IMR-90 (cell line): ENCODE data around the gene NUTM1. TPM values are rescaled to one million over a fixed set of nuclear protein-coding genes. Genes with fewer than 3 reads are reported as not detected.

Experiments used
- ATAC-seq: fragments of 200-7000 bp; cut with Tn5 transposase; 2 replicates; pipeline ENCODE4 v1.9.1; 2020; ENCODE audit warnings: low read depth, mild to moderate bottlenecking, moderate library complexity
- BruUV-seq: library from RNA; stranded (reverse); fragments of 400-500 nt; replicated peaks from 2 replicates; lab custom pipeline; 2021; lab: Mats Ljungman, UMichigan
- CTCF ChIA-PET: fragments of 300-600 bp; formaldehyde crosslinking; extraction: SDS; loops from one replicate; lab custom pipeline; 2021; ENCODE audit warnings: antibody characterized with exemption; lab: Yijun Ruan, JAX
- POLR2A ChIA-PET: fragments of 300-600 bp; sonication (Branson Sonifier 250); formaldehyde crosslinking; loops from one replicate; lab custom pipeline; 2022; ENCODE audit warnings: antibody characterized with exemption; ENCODE audit not compliant: unreplicated experiment; lab: Charles Lee
- DNase-seq: peaks from one replicate; pipeline ENCODE4 v3.0.0; 2013
- H2AFZ ChIP-seq: replicated peaks from 2 replicates; pipeline ENCODE3; 2013; ENCODE audit warnings: low read length, mild to moderate bottlenecking; ENCODE audit not compliant: poor library complexity
- H2AK5ac ChIP-seq: 2 replicates; pipeline ENCODE4 v1.6.1; 2013; ENCODE audit warnings: low read depth, low read length, inconsistent platforms
- H2AK9ac ChIP-seq: replicated peaks from 2 replicates; pipeline ENCODE3; 2013; ENCODE audit warnings: mild to moderate bottlenecking, low read depth, low read length, moderate library complexity; ENCODE audit not compliant: poor library complexity
- H2BK120ac ChIP-seq: 2 replicates; pipeline ENCODE4 v1.6.1; 2013; ENCODE audit warnings: low read depth, low read length, inconsistent platforms
- H2BK15ac ChIP-seq: 3 replicates; pipeline ENCODE4 v1.6.1; 2013; ENCODE audit warnings: low read depth, low read length, inconsistent platforms
- H2BK20ac ChIP-seq: 2 replicates; pipeline ENCODE4 v1.6.1; 2013; ENCODE audit warnings: low read depth, mild to moderate bottlenecking, inconsistent platforms, low read length, moderate library complexity
- H2BK5ac ChIP-seq: 2 replicates; pipeline ENCODE4 v1.6.1; 2013; ENCODE audit warnings: mild to moderate bottlenecking, low read depth, low read length, inconsistent platforms; ENCODE audit not compliant: poor library complexity, severe bottlenecking
- H3K14ac ChIP-seq: replicated peaks from 2 replicates; pipeline ENCODE4 v1.6.1; 2013; ENCODE audit warnings: low read depth, low read length, inconsistent platforms
- H3K18ac ChIP-seq: 2 replicates; pipeline ENCODE4 v1.6.1; 2013; ENCODE audit warnings: low read depth, low read length, control low read depth
- H3K23ac ChIP-seq: 2 replicates; pipeline ENCODE4 v1.6.1; 2013; ENCODE audit warnings: low read depth, low read length, inconsistent platforms
- H3K27ac ChIP-seq: 2 replicates; pipeline ENCODE4 v1.5.1; 2013; ENCODE audit warnings: mild to moderate bottlenecking, control low read depth, low read length; ENCODE audit not compliant: insufficient read depth
- H3K27me3 ChIP-seq: 2 replicates; pipeline ENCODE4 v1.6.1; 2013; ENCODE audit warnings: low read length; ENCODE audit not compliant: control insufficient read depth, insufficient read depth
- H3K36me3 ChIP-seq: 2 replicates; pipeline ENCODE4 v1.6.1; 2013; ENCODE audit warnings: low read length, mixed read lengths; ENCODE audit not compliant: control insufficient read depth, insufficient read depth
- H3K4ac ChIP-seq: 2 replicates; pipeline ENCODE4 v1.6.1; 2013; ENCODE audit warnings: low read depth, low read length, inconsistent platforms
- H3K4me1 ChIP-seq: 2 replicates; pipeline ENCODE4 v1.6.1; 2013; ENCODE audit warnings: low read length, mixed read lengths; ENCODE audit not compliant: control insufficient read depth, insufficient read depth
- H3K4me2 ChIP-seq: 2 replicates; pipeline ENCODE4 v1.6.1; 2013; ENCODE audit warnings: low read depth, mild to moderate bottlenecking, control low read depth, low read length, moderate library complexity
- H3K4me3 ChIP-seq: 2 replicates; pipeline ENCODE4 v1.5.1; 2013; ENCODE audit warnings: low read depth, mild to moderate bottlenecking, control low read depth, low read length, moderate library complexity; ENCODE audit not compliant: insufficient read depth
- H3K56ac ChIP-seq: 2 replicates; pipeline ENCODE4 v1.6.1; 2013; ENCODE audit warnings: low read length, inconsistent platforms; ENCODE audit not compliant: insufficient read depth; ENCODE audit errors: extremely low read depth
- H3K79me1 ChIP-seq, 2 experiments: 2 replicates each; pipeline ENCODE4 v1.6.1; 2013; ENCODE audit warnings: low read length in 2 of 2, inconsistent platforms in 1 of 2, low read depth in 1 of 2
- H3K9ac ChIP-seq: 2 replicates; pipeline ENCODE4 v1.6.1; 2013; ENCODE audit warnings: low read depth, low read length, control low read depth
- H3K9me1 ChIP-seq: 2 replicates; pipeline ENCODE4 v1.6.1; 2013; ENCODE audit warnings: low read length, inconsistent platforms; ENCODE audit not compliant: insufficient read depth
- H3K9me3 ChIP-seq: 2 replicates; pipeline ENCODE4 v1.6.1; 2013; ENCODE audit warnings: low read length; ENCODE audit not compliant: control insufficient read depth, insufficient read depth
- H4K20me1 ChIP-seq: 2 replicates; pipeline ENCODE4 v1.6.1; 2013; ENCODE audit warnings: low read length, inconsistent platforms; ENCODE audit not compliant: insufficient read depth
- H4K5ac ChIP-seq: 2 replicates; pipeline ENCODE4 v1.6.1; 2013; ENCODE audit warnings: mild to moderate bottlenecking, low read depth, low read length, control low read depth
- H4K8ac ChIP-seq, 2 experiments: 2 replicates each; pipeline ENCODE4 v1.6.1; 2013; ENCODE audit warnings: low read depth in 2 of 2, low read length in 2 of 2, control low read depth in 1 of 2, inconsistent platforms in 1 of 2
- H4K91ac ChIP-seq: 2 replicates; pipeline ENCODE4 v1.6.1; 2013; ENCODE audit warnings: low read depth, low read length, inconsistent platforms; ENCODE audit not compliant: insufficient read depth
- CEBPB ChIP-seq: IDR thresholded peaks from 2 replicates; pipeline ENCODE4 v1.6.1; 2012; ENCODE audit warnings: low read depth, low read length, improper control_type of control experiment
- MAZ ChIP-seq: IDR thresholded peaks from 2 replicates; pipeline ENCODE4 v1.6.1; 2012; ENCODE audit warnings: low read depth, mild to moderate bottlenecking, low read length, improper control_type of control experiment, moderate library complexity, borderline replicate concordance
- NFE2L2 ChIP-seq: fragments of 150-350 bp; IDR thresholded peaks from 2 replicates; pipeline ENCODE4 v1.6.1; 2016; ENCODE audit warnings: low read depth, mild to moderate bottlenecking, low read length
- POLR2A ChIP-seq: IDR thresholded peaks from 2 replicates; pipeline ENCODE4 v1.6.1; 2012; ENCODE audit warnings: mild to moderate bottlenecking, low read depth, low read length
- RCOR1 ChIP-seq: IDR thresholded peaks from 2 replicates; pipeline ENCODE4 v1.6.1; 2012; ENCODE audit warnings: mild to moderate bottlenecking, low read length, improper control_type of control experiment; ENCODE audit not compliant: insufficient replicate concordance
- RFX5 ChIP-seq: IDR thresholded peaks from 2 replicates; pipeline ENCODE4 v1.8.0; 2012; ENCODE audit warnings: low read depth, mild to moderate bottlenecking, low read length, moderate library complexity
- WGBS, 2 experiments: methylation state at CpG; one replicate each; pipeline versions ENCODE4 v1.1.5 to v1.1.7; 2013; ENCODE audit warnings: missing lambda C conversion rate in 2 of 2; ENCODE audit not compliant: insufficient read length in 1 of 2; ENCODE audit errors: extremely low coverage in 2 of 2; 5-methylcytosine and 5-hydroxymethylcytosine counted together
- dilution Hi-C: fragments of 300-500 bp; cut with HindIII; formaldehyde crosslinking; loops from one replicate; pipeline ENCODE4 v1.14.3; 2018; ENCODE audit warnings: low sequenced_read_pairs; ENCODE audit not compliant: unreplicated experiment
- in situ Hi-C: fragments of 300-500 bp; cut with MboI; formaldehyde crosslinking; loops from 3 replicates; pipeline ENCODE4 v1.14.3; 2019; ENCODE audit warnings: low sequenced_read_pairs, inconsistent platforms, mixed read lengths
- intact Hi-C: fragments of 100-400 bp; cut with micrococcal nuclease; formaldehyde crosslinking; loops from 2 replicates; pipeline ENCODE4 v1.10.0; 2022
- polyA plus RNA-seq, 3 experiments: library from polyadenylated mRNA; depleted of rRNA; stranded (reverse); fragments of >200 nt; gene quantifications; 2 replicates each; pipeline ENCODE4 v1.2.3, GENCODE V29; 2012; ENCODE audit warnings: low replicate concordance in 1 of 3
- total RNA-seq: library from RNA; depleted of rRNA; stranded (reverse); fragments of >200 nt; gene quantifications from 2 replicates; pipeline ENCODE4 v1.2.3, GENCODE V29; 2012

Gene NUTM1
- total and polyA plus RNA-seq, 2 of the 4 experiments (the other 2 are of a cell fraction): not detected

- TF ChIP-seq CEBPB (no peak), POLR2A (no peak), RFX5 (no peak), RCOR1 (no peak), NFE2L2 (no peak), MAZ (no peak)
- Histone ChIP-seq H3K79me1 (peaks cover 0 to 3% of the 10 kb centered on the region in 2 experiments; a peak in 1 of 4 replicates), H3K27me3 (no peaks in the 10 kb centered on the region), H3K9ac (no peak overlapping the region), H3K36me3 (no peaks in the 10 kb centered on the region), H3K14ac (no peak overlapping the region), H3K4me3 (no peak overlapping the region), H2BK15ac (no peak overlapping the region), H3K56ac (no peak overlapping the region), H2BK5ac (no peak overlapping the region), H3K23ac (no peak overlapping the region), H3K18ac (no peak overlapping the region), H3K27ac (no peak overlapping the region), H2AK5ac (no peak overlapping the region), H3K9me3 (no peaks in the 10 kb centered on the region), H2BK120ac (no peak overlapping the region), H4K5ac (no peak overlapping the region), H3K9me1 (no peaks in the 10 kb centered on the region), H3K4me1 (no peaks in the 10 kb centered on the region), H4K8ac (no peak overlapping the region), H2AK9ac (no peak overlapping the region), H2AFZ (no peak overlapping the region), H3K4me2 (no peak overlapping the region), H2BK20ac (no peak overlapping the region), H4K91ac (no peak overlapping the region), H4K20me1 (no peaks in the 10 kb centered on the region), H3K4ac (no peak overlapping the region)
- WGBS, 2 experiments: 100% methylated on average over 1 of the region's 5 CpGs; no CpG with 5 or more reads in 1 of the 2 experiments
- no TSS peak for BruUV-seq
- intact Hi-C loops: no loop called here
- ChIA-PET CTCF (interaction anchor here (1.0 kb wide), 1 partner anchor 21 kb away, joined by 3 read pairs; no protein-coding TSS in a partner anchor), POLR2A (no interaction called here)
- DNase-seq (no peak), ATAC-seq (no peak)
- dilution Hi-C loops: no loop called here
- in situ Hi-C loops: no loop called here
These were observed 12.8 kb upstream of the NUTM1 start for GRCh38 chr15:34330279-34330678.
